HG02623 (cell line): ENCODE measurements around the gene PRMT2.
A peak's percentile ranks its signal among the peaks of the same experiment; 100 is the strongest.
"Not testable (repeated sequence)": the region's sequence is repeated elsewhere in the genome, so short reads cannot be mapped to it uniquely, and the experiment has no call there.

ENCODE experiments used
- ATAC-seq: cut with Tn5 transposase; IDR thresholded peaks from one replicate; pipeline ENCODE4 v1.9.1; 2021; ENCODE audit warnings: moderate library complexity; ENCODE audit not compliant: unreplicated experiment

Gene PRMT2

GRCh38 chr21:46617267-46618051 is 18.0 kb upstream of the PRMT2 start:
- ATAC-seq = no peak

- ATAC-seq = no peak
Measured at GRCh38 chr21:46618738-46619379, 16.6 kb upstream of the PRMT2 start.

- ATAC-seq = no peak
Measured at GRCh38 chr21:46619846-46620245, 15.6 kb upstream of the PRMT2 start.

GRCh38 chr21:46620846-46621245 is 14.6 kb upstream of the PRMT2 start:
- ATAC-seq = no peak

GRCh38 chr21:46621457-46622182 is 13.9 kb upstream of the PRMT2 start:
- ATAC-seq = no peak

- no peak for ATAC-seq
Measured at GRCh38 chr21:46622226-46622625, 13.2 kb upstream of the PRMT2 start.

GRCh38 chr21:46624050-46624449 is 11.4 kb upstream of the PRMT2 start:
- no peak for ATAC-seq

- ATAC-seq = no peak
Measured at GRCh38 chr21:46625759-46626158, 9.7 kb upstream of the PRMT2 start.

- ATAC-seq = no peak
Measured at GRCh38 chr21:46626536-46626935, 8.9 kb upstream of the PRMT2 start.

- ATAC-seq = no peak
Measured at GRCh38 chr21:46626975-46627501, 8.4 kb upstream of the PRMT2 start.

- no peak for ATAC-seq
Measured at GRCh38 chr21:46627726-46628125, 7.7 kb upstream of the PRMT2 start.

GRCh38 chr21:46628868-46629267 is 6.6 kb upstream of the PRMT2 start:
- ATAC-seq = no peak

GRCh38 chr21:46630915-46631314 is 4.6 kb upstream of the PRMT2 start:
- not testable (repeated sequence) for ATAC-seq

- no peak for ATAC-seq
Measured at GRCh38 chr21:46633566-46633965, 1.9 kb upstream of the PRMT2 start.

GRCh38 chr21:46634427-46634826 is 1.0 kb upstream of the PRMT2 start:
- no peak for ATAC-seq

GRCh38 chr21:46634966-46635323 is 529 bp upstream of the PRMT2 start:
- peak; percentile 9 for ATAC-seq

- ATAC-seq = no peak
Measured at GRCh38 chr21:46636181-46636512, 673 bp downstream of the PRMT2 start.

- no peak for ATAC-seq
Measured at GRCh38 chr21:46636550-46637285, 1.2 kb downstream of the PRMT2 start.

- ATAC-seq = no peak
Measured at GRCh38 chr21:46637952-46638746, 2.7 kb downstream of the PRMT2 start.
